Activated T-cell treated with anti-CD3 and anti-CD28 coated beads for 1 hour (primary cell): ENCODE results near the gene PNPLA2.

Experiments
- DNase-seq: peaks from one replicate; pipeline ENCODE4 v3.0.0-alpha.2; 2020; ENCODE audit warnings: low read depth

The PNPLA2 gene

DNA sequence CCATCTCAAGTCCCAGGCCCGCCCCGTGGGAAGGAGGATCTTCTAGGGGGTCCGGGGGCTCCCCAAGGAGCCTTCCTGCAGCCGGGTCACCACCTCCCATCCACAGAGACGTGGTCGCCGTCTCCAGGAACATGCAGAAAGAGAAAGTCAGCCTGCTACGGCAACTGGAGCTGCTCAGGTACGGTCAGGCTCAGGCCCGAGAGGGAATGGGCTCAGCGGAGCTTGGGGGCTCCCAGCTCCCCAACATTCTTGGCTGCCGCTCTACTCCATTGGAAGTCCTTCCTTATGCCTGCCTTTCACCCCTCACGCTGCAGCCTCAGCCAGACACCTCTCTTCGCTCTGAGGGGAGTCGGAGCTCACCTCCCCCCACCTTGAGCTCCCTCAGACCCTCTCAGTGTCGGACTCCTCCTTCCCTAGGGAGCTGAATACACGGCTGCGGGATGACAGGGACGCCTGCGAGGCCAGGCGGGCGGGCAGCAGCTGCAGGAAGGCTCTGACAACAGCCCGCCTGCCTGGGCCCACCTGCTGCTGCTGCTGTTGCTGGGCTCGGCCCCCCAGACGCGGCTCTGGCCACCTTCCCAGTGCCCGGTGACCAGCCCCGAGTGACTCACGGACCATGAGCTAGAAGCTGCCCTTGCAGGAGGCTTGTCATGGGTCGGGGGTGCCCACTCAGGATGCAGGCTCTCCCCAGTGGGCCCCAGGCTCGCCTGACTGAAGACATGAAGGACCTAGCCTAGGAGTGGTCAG is 12.6 kb downstream of the PNPLA2 start:
- DNase-seq, result no peak

- no peak for DNase-seq
Observed at GRCh38 chr11:831961-832528, 13.3 kb downstream of the PNPLA2 start.

GRCh38 chr11:832529-833113 is 13.9 kb downstream of the PNPLA2 start, which contains the start of gene CD151:
TSS of gene CD151 (plus strand) at chr11:832952. CDS start at chr11:836070, 3,118 bp downstream.
- DNase-seq, result peak; percentile 51

- DNase-seq, result no peak
Observed at GRCh38 chr11:833114-833791, 14.5 kb downstream of the PNPLA2 start.

DNA sequence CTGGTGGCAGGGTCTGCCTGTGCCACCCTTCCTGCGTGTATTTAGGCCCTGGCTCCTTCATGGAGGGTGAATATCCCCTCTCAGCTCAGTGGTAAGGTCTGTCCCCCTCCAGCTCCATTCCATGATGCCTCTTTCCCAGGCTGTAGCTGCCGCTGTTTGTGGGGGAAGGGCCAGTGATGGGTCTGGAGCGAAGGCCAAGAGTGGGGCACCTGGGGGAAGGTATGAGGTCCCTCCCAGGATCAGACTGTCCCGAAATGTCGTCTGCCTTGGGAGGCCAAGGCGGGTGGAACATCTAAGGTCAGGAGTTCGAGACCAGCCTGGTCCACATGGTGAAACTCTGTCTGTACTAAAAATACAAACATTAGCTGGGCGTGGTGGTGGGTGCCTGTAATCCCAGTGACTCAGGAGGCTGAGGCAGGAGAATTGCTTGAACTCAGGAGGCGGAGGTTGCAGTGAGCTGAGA is 15.2 kb downstream of the PNPLA2 start:
- no peak for DNase-seq

- DNase-seq, result no peak
Observed at GRCh38 chr11:834371-835316, 15.9 kb downstream of the PNPLA2 start.

- DNase-seq, result no peak
Observed at GRCh38 chr11:836274-836673, 17.6 kb downstream of the PNPLA2 start.

DNA sequence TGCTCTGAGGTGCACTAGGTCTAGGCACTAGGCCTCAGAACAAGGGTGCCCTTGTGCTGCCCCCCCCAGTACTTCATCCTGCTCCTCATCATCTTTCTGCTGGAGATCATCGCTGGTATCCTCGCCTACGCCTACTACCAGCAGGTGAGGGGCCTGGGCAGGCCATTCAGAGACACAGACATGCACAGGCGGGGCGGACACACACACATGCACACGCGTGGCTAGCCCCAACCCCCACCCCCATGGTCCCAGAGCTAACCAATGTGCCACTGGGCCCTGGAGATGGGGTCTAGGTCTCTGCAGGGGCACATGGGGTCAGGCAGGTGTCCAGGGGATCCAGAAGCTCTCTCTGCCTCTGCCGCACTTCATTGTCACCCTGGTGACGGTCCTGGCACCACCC is 18.0 kb downstream of the PNPLA2 start:
- no peak for DNase-seq

- DNase-seq, result no peak
Observed at GRCh38 chr11:837189-837989, 18.7 kb downstream of the PNPLA2 start.

- no peak for DNase-seq
Observed at GRCh38 chr11:837990-838307, 19.2 kb downstream of the PNPLA2 start.

DNA sequence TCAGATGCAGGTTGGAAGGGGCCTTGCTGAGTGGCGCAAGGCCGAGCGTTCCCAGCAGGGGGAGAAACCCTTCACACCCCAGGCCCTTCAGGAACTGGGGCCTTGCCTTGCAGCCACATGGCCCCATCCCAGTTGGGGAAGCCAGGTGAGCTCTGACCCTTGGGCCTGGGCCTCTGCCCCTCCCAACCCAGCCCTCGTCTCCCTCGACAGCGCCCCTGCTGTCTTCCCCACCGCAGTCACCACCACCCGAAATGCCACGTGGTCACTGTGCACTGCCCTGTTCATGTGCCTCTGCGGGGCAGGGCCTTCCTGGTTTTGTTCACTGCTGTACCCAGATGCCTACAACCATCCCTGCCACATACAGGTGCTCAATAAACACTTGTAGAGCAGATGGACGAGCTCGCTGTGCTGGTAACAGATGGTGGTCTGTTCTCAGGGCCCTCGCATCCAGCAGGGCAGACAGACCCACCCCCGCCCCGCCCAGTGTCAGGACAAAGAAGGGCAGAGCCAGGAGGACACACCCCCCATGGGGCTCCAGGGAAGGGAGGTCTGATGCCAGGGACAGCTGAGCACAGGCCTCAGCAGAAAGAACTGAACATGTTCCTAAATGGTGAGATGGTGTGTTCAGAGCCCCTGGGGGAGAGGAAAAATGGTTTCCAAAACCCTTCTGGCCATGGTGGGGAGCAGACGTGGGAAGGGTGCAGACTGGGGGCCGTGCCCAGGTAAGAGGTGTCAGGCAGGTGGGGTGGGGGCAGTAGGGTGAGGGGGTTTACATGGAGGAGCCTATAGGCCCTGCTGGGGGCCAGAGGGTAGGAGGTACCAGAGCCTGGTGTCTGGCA is 19.9 kb downstream of the PNPLA2 start:
- DNase-seq, result no peak

DNA sequence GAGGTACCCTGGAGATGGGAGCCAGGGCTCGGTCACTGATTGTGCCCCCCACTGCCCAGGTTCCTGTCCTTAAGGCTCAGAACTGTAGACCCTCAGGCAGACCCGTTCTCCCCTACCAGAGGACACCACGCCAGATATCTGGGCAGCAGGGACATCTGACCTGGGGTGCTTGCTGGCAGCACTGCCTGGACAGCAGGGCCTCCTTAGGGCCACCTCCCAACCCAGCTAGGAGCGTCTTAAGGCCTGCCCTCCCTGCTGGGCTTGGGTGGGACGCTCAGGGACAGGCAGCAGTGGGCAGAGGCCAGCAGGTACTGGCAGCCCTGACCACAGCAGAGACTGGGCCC is 20.5 kb downstream of the PNPLA2 start:
- no peak for DNase-seq

DNA sequence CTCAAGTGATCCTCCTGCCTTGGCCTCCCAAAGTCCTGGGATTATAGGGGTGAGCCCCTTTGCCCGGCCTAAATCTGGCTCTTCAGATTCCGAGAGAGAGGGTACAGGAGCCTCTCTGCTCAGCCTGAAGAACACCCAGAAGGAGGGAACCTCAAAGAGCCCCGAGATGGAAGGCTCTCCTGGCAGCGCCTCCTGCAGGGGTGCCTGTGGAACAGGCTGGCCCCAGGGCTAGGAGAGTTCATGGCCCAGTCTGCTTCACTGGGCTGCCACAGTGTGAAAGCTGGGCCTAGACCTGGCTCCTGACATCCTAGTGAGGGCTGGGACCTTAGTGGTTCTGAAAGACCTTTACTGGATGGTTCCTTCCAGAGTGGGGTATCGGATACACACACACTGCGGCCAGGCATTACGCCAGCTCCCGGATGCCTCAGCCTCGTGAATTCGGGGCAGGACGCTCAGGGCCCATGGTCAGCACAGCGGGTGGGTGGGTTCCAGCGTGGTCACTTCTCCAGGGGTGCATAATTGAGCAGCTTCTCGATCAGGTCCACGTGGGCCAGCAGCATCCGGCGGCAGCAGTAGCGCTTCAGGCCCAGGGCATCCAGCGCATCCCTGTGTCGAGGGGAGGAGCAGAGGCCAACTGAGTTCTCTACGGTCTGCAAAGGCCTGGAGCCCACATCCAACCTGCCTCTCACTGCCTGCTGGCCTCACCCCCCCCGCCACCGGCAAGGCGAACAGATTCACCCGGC is 21.3 kb downstream of the PNPLA2 start:
- no peak for DNase-seq

GRCh38 chr11:841981-842369 is 23.3 kb downstream of the PNPLA2 start:
- DNase-seq, result no peak

DNA sequence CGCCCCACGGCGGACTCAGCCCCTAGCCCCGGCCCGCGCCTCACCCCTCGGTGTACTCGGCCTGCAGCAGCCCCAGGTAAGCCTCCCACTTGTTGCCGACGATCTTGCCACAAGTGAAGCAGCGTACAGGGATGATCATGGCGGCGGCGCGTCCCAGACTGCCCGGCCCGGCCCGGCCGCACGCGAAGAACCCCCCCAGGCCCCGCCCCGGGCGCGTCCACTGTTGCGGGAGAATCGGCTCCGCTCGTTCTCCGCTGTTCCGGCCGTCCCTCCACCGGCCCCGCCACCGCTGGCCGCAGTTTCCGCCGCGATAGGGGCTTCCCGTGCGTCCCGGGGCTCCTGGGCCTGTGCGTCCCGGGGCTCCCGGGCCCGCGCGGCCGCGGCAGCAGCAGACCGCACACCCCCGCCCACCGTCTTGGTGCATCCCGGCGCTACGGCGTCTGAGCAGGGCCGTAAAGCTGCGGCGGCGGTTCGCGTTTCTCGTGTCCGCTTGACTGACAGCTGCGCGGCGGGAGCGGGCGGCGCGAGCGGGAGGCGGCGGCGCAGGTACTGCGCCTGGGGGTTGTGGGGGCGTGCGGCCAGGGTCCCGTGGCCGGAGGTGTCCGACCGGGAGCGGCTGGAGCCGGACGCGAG is 23.8 kb downstream of the PNPLA2 start, which contains the start of the genes POLR2L and TSPAN4:
POLR2L (minus strand) TSS at position 160 of the 633 bp plus-strand sequence; CDS start at position 139, 21 bp downstream.
TSPAN4 (plus strand) TSS at position 483 of the 633 bp plus-strand sequence. CDS start 7,453 bp downstream, outside the sequence.
- peak; percentile 89 for DNase-seq

- no peak for DNase-seq
Observed at GRCh38 chr11:843086-843734, 24.5 kb downstream of the PNPLA2 start.

DNA sequence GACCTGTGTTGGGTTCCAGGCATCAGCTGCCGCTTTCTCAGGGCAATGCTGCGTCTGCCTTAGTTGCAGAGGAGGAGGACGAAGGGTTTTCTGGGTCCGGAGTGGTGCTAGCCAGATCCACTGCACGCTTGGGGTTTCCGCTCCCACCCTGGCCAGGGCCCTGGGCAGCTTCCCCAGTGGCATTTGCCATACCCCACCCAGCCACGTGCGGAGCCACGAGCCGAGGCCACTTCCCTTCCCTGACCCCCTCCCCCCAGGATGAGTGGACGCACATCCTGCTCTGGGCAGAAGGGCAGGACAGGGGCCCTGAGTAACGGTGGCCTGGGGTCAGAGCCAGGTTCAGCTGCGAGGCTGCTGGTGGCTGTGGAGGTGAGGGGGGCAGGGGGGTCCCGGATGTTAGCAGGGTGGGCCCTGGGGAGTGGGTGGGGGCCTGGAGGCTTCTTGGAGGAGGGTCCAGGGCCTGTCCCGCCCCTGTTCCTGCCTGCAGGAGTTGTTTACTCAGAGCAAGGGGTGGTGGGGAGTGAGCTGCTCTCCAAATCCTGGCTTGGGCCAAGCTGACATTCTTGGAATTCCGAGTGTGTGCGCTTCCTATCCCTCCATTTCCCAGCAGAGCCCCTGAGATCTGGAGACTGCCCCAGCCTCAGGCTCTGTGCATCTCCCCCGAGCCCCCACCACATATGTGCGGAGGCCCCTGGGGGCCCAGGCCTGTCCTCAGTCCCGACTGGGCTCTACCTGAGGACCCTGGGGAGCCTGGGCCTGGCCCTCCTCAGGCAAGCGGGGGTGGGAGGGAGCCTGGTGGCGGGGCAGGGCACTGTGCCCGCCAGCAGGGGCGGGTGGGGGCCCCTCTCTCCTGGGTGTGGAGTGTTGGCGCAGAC is 25.3 kb downstream of the PNPLA2 start:
- DNase-seq, result no peak
